GM20431 (cell line): Measurements from ENCODE around the gene TREM2.
"Not testable (repeated sequence)": the region's sequence is repeated elsewhere in the genome, so short reads cannot be mapped to it uniquely, and the experiment has no call there.

Experiments used
- in situ Hi-C: fragments of 300-500 bp; cut with MseI, MboI; formaldehyde crosslinking; loops from one replicate; pipeline ENCODE4 v1.15.0; 2020; ENCODE audit warnings: low sequenced_read_pairs; ENCODE audit not compliant: unreplicated experiment

Gene TREM2

DNA sequence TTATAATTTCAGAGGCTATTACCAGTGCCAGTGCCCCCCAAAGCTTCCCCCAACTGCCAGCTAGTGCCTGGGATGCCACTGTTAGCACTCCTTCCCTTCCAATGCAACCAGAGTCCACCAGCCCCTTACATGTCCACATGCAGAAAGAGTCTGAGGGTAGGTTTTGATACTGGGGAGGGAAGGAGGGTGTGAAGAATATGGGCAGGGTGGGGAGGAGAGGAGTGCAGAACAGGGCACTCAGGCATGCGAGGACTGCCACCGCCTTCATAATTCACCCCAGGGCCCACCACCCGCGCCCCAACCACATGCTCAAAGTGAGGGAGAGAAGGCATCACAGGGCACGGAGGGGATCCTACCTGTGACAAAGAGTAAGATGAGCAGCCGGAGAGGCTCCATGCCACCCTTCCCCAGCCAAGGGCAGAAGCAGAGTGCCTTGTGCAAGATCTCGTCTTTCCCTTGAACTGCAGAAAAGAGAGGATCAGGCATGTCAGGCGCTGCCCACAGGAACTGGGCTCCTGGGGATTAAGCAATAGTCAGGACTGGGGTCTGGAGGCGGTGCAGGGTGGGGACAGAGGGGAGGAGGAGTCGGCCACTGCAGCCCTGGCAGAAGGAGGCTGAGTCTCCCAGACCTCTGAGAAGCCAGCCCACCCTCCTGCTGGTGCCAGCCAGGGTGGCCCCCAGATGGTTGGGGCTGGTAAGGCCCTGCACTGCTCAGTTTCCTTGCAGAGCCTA, at the start of gene TREM2:
Gene TREM2, minus strand, starts transcription at position 430 of the 732 bp plus-strand sequence. Its CDS starts 34 bp downstream, at position 396.
- in situ Hi-C loops, result no loop called here

DNA sequence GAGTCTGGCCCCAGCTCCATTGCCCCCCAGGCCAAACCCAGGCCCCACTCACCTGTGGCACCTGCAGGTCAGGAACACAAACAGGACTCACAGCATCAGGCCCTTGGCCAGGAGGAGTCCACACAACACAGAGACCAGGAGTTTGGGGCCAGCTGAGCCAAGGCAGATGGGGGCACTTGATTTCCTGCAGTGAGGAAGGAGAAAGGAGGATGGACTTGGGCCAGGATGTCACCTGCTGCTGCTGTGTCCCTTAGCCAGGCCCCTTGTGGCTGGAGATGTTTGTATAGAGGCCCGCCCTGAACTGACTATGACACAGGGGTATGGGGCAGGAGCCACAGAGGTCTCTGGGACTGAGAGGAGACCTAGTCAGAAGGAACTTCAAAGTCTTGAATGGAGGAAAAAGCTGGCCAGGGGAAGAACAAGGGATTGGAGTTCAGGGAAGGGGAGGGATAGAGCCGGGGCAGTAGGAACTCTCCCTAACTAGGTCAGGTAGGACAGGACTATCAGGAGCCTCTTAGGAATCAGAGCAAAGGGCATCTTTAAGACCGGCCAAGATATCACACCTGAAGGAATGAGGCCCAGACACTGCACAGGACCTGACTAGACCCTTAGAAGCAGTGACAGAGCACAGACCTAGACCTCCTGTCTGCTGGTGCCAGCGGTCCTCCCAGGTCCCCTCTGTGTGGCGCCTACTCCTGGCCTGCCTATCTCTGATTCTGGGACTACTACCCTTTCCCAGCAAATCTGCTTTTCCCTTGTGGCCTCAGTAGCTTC, 46.8 kb upstream of the TREM2 start:
- in situ Hi-C loops, result no loop called here

DNA sequence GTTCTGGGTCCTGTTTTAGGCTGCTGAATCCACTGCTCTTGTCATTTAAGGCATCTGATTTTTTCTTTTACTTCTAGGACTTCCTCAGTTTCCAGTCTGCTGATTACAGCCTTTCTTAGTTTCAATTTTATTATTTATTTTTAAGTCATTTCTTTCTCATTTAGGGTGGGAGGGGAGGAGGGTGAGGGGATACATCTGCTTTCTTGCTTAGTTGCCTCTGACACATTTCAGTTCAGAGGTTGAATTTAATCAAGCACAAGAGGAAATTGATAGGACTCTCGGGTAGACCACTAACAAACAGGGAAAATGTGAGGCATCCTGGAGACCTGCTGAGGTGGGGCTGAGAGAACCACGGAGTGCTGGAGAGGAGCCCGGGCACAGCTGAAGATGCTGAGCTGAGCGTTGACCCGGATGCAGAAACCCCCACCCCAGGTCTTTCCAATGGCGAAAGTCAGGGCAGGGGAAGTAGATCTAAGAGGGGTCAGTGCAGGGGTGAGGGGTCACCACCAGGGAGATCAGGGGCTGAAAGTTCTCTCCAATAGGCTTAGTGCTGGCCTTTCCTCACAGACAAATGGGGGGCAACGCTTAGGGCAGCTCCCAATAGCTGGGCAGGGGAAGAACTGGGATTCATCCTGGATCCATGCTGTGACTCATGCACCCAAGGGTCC, 45.7 kb upstream of the TREM2 start:
- in situ Hi-C loops, result no loop called here

DNA sequence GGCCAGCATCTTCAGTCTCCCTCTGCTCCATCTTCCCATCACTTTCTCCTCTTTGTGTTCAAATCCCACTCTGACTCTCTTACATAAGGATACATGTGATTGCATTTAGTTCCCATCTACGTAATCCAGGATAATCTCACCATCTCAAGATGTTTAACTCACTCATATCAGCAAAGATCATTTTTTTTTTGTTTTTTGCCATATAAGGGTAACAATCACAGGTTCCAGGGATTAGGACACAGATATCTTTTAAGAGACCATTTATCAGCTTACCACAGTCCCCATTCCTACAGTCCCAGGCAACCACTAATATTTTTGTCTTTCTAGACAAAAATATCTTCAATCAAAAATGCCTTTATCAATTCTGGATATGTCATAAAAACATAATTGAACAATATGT, 41.2 kb upstream of the TREM2 start:
- in situ Hi-C loops, result no loop called here

DNA sequence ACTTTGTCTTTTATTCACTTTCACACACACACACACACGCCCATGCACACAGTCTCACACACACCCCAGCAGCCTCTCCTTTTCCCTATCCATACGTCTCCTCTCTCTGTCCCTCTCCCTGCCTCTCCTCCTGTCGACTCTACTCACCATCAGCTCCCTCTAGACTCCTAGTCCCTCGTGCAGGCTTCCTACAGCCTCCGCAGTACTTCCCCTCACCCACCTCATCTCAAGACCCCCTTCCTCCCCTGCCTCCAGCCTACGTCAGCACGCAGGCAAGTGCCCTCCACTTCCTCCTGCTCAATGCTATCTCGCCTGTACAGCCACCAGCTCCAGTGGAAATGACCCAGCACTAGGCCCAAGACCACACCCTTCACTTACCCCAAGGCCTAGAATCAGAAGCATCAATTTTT, 38.9 kb upstream of the TREM2 start:
- in situ Hi-C loops, result no loop called here

GRCh38 chr6:41200901-41201763, 38.2 kb upstream of the TREM2 start, which contains the start of gene TREML2:
Gene TREML2, minus strand, starts transcription at chr6:41201149. Its CDS starts 141 bp downstream, at chr6:41201008.
- in situ Hi-C loops, result no loop called here

DNA sequence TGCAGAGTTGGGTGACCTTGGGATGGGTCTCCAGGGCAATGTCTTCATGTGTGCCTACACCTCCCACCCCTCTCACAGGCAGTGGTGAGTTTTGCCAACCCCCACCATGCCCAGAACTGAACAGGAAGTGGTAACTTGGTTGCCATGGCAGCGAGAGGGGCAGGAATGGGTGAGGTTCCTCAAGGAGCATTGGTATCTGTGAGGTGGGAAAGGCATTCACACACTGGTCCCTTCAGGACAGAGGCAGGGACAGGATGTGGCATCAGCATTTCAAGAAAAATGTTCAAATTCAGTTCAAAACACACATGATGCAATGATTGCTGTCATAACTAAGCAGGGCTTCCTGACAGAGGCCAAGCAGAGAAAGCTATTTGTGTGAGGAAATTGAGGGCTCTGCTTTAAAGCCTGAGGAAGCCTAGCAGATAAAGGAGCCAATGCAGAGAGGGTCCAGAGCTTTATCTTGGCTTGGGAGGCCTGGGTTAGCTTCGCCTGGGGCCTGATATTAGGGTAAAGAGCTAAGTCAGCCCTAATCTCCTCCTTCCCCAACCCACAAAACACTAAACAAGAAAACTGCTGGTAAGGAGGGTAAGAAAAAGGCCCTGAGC, 37.5 kb upstream of the TREM2 start:
- in situ Hi-C loops, result no loop called here

- in situ Hi-C loops, result no loop called here
Measured at GRCh38 chr6:41199552-41200246, 36.8 kb upstream of the TREM2 start.

GRCh38 chr6:41197234-41197633, 34.3 kb upstream of the TREM2 start:
- in situ Hi-C loops, result no loop called here

DNA sequence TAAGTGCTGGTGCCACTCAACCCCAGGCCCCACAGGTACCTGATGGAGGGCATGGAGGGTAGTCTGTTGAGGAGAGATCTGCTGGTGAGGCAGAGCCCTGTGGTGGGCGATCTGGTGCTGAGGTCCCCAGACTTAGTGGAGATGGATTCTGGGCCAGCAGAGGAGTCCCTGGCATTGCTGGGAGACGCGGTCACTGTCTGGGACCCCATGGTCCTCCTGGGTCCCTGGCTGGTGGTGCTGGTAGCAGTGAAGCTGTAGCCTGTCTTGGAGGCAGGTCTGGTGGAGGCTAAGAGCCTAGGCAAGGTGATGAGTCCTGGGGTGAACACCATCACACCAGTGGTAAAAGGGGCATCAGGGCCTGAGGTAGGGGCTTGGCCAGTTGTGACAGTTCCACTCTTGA, 31.5 kb upstream of the TREM2 start:
- in situ Hi-C loops, result no loop called here

- in situ Hi-C loops, result no loop called here
Measured at GRCh38 chr6:41193884-41194283, 31.0 kb upstream of the TREM2 start.

- in situ Hi-C loops, result no loop called here
Measured at GRCh38 chr6:41193171-41193734, 30.3 kb upstream of the TREM2 start.

DNA sequence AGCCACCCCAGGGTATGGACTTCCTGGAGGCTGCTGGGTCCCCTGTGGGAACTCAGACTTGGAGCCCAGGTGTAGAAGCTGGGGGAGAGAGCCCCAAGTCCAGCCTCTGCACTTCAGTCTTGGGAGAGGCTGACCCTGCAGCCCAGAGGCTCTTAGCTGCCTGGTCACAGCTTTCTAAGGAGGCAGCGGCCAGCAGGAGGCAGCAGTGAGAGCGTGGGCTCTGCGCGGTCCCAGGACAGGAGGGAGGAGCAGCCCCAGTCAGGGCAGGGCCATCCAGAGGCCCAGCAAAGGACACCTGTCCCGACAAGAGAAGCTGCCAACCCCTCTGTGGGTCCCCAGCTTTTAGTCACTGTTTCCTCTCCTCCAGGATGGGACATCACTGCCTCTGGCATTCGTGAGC, 28.7 kb upstream of the TREM2 start:
- in situ Hi-C loops, result no loop called here

DNA sequence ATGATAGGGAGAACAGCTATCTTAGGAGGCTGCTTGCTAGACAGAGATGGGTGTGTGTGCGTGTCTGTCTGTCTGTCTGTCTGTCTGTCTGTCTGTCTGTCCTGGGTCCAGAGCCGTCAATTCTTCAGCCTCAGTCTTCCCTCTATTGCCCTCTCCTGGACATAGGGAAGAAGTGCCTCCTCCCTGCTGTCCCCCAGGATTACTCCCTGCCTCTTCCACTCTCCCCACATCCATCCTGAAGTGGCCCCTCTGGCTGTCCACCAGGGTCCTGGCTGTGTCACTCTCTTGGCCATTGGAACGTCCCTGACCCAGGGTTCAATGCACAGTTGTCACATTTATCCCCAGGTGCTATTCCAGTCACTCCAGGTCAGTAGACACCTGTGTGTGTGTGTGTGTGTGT, 27.9 kb upstream of the TREM2 start:
- in situ Hi-C loops, result no loop called here

DNA sequence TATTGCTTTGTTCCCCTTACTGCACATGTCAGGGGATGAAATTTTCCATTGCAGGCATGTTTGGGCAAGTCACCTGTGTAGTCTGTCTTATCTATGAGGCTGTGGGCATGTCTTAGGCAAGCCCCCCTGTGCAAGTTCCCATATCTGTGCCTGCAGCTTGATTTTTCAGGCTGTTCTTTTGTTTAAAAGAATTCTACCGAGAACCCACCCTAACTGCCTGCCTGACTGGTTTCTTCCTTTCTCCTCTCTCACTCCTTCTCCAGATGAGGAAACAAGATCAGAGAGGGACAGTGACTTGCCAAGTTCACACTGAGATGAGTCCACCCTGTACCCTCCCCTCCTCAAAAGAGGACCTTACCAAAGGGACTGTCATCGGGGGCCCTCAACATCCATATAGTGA, 27.1 kb upstream of the TREM2 start:
- in situ Hi-C loops, result no loop called here

DNA sequence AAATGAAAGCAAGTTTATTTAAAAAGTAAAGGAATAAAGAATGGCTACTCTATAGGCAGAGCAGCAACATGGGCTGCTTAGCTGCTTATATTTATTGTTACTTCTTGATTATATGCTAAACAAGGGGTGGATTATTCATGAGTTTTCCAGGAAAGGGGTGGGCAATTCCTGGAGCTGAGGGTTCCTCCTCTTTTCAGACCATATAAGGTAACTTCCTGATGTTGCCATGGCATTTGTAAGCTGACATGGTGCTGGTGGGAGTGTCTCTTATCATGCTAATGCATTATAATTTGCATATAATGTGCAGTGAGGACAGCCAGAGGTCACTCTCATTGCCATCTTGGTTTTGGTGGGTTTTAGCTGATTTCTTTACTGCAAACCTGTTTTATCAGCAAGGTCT, 26.1 kb upstream of the TREM2 start:
- in situ Hi-C loops, result not testable (repeated sequence)

DNA sequence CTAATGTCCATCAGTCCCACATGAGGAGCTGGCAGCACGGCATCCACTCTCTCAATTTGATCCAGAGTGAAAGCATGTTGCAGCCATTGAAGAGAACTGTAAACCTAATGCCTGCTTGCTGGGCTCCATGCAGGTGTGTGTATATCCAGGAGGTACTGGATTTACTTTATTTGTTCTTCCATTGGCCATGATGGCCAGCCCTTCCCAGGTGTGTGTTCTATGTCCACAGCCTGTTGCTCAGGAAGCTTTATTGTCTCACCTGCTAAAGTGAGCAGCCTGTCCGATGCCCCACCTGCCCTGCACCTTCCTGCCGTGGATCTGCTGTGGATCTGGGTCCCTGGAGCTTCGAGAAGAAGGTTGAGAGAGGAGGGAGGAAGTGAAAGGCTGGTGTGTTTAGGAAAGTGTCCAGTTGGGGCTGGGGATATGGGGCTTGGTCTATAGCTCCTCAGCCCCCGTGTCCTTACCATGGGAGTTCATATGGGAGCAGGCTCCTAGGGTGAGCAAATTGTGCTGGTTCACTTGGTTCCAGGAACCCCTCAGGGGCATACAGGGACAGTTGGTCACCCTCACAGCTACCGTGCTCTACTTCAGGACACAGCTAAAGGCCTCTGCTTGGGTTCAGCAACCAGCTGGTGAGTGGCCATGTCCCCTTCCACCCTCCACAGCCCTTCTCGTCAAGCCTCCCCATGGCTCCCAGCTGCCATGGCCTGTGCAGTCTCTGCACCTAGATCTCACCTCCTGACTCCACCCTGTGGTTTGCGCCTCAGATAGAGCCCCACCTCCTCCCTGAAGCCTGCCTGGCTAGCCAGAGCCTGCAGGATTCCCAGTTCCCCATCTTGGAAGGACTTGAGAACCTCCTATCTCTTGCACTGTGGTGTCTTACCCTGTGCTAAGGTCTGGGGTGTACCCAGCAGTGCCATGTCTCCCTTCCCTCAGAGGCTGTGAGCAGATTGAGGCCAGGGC, 25.3 kb upstream of the TREM2 start:
- in situ Hi-C loops, result no loop called here
